ENCODE measurements around the gene AVEN.
"Not testable (repeated sequence)": the region's sequence is repeated elsewhere in the genome, so short reads cannot be mapped to it uniquely, and the experiment has no call there.

AVEN gene

DNA sequence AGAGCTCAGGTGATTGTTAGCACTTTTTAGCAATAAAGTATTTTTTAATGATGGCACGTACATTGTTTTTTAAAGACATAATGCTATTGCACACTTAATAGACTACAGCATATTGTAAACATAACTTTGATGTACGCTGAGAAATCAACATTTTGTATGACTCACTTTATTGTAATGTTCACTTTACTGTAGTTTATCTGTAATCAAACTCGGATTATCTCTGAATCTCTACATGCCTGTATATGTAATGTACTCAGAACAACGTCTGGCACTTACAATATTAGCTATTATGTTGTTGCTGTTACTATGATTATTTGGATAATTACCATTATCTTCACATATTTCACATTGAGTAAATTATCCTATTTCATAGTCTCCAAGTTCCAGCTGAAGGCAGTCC lies 208.7 kb downstream of the AVEN start:
- no peak for DNase-seq
- intact Hi-C loops (cut with DNase I) = no loop called here

DNA sequence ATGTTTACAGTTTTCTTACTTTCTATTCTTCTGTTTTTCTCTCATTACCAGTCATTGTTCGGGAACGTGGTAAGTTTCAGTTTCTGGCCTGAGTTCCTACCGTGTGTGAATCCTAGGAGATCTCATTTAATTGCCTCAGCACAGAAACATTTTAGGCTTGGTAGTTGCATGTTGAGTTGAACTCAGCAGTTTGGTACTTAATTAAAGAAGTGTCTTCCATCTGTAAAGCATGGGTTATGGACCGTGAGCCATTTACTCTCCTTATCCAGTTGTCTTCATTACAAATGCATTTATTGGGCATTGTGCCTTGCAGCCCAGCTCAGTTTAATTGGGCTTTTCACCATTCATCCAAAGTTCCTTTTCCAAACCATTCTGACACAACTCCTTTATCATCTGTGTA lies 212.8 kb downstream of the AVEN start:
- intact Hi-C loops (cut with DNase I) = no loop called here
- no peak for DNase-seq

DNA sequence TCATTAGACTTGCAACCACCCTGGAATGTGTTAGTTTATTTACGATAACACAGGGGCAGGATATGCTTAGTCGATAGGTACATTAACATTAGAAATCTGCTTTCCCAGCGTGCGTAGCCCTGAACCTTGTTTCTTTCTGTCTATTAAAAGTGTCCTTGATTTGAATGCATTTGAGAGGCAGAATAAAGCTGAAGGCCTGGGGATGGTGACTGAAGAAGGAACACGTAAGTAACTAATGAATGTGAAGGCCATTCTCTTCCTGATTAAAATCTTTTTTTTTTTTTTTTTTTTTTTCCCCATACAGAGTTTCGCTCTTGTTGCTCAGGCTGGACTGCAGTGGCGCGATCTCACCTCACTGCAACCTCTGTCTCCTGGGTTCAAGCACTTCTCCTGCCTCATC lies 213.6 kb downstream of the AVEN start:
- intact Hi-C loops (cut with DNase I) = no loop called here
- DNase-seq = no peak

DNA sequence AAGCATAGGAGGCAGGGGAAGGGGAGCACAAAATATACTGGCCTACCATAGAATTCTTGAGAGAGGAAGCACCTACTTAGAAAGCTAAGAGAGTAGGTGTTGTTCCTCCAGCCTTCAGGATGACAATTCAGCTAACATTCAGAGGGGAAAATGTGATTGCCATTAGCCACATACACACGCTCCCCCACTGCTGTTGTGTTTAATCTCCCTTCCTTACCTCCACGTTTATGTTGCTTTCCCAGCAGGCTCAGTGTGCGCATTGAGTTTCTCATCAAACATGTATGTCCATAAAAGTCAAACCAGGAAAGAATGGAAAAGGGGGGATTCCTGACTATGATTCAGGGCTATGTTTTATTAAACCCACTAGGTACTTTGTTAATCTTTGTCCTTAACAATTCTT lies 215.9 kb downstream of the AVEN start:
- no peak for DNase-seq
- intact Hi-C loops (cut with DNase I) = no loop called here

DNA sequence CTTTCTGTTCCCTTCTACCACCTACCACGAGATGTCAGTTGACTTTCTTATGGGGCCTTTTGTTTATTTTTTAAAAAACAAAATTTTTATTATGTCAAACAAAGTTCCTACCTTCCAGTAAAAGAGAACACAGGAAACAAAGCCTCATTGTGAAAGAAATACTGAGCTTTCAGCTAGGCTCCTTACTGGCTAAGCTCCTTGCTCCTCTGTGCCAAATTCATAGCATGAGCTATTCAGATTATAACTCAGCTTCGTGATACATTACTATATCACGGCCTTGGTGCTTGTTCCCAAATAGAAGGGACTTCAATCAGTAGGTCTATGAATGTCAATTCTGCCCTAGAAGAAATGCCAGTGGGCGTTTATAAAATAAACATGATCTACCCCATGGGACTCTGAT lies 216.5 kb downstream of the AVEN start:
- DNase-seq = no peak
- intact Hi-C loops (cut with DNase I) = no loop called here

DNA sequence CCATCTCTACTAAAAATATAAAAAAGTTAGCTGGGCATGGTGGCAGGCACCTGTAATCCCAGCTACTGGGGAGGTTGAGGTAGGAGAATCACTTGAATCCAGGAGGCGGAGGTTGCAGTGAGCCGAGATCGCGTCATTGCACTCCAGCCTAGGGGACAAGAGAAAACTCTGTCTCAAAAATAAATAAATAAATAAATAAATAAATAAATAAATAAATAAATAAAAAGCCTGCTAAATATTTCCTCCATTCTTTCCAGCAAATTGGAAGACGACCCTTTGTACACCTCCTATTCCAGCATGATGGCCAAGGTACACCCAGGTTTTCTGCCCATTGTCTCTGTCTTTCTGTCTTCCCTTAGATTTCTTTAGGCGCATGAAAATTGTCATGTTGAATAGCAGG lies 219.5 kb downstream of the AVEN start:
- intact Hi-C loops (cut with DNase I); DNase-seq: not testable (repeated sequence)

Measured in head of caudate nucleus (tissue), 42 donors.